HepG2 (cell line): ENCODE measurements around the gene VWA3A. TPM values are rescaled to one million over a fixed set of nuclear protein-coding genes. Genes with fewer than 3 reads are reported as not detected.

ENCODE experiments used
- ATF1 ChIP-seq: IDR thresholded peaks from 2 replicates; pipeline ENCODE4 v1.6.1; 2016; ENCODE audit warnings: mild to moderate bottlenecking, control low read depth
- BCL6 ChIP-seq: IDR thresholded peaks from 2 replicates; pipeline ENCODE4 v1.6.1; 2016; ENCODE audit warnings: missing genetic modification reagents, missing compliant biosample characterization
- BHLHE40 ChIP-seq: IDR thresholded peaks from 2 replicates; pipeline ENCODE4 v1.6.1; 2011; ENCODE audit warnings: low read length, improper control_type of control experiment
- CHD2 ChIP-seq: IDR thresholded peaks from 2 replicates; pipeline ENCODE4 v1.6.1; 2011; ENCODE audit warnings: low read depth, low read length, improper control_type of control experiment
- EHMT2 ChIP-seq: fragments of 200-600 bp; sonication (generic); IDR thresholded peaks from 2 replicates; pipeline ENCODE4 v1.7.0; 2017; ENCODE audit warnings: antibody characterized with exemption, low read depth, low read length, borderline replicate concordance
- ELF4 ChIP-seq: sonication (generic); formaldehyde crosslinking; IDR thresholded peaks from 2 replicates; pipeline ENCODE4 v1.5.0; 2020; ENCODE audit warnings: missing genetic modification reagents, mild to moderate bottlenecking, moderate library complexity, borderline replicate concordance
- EP300 ChIP-seq, 3 experiments: sonication (generic) in 1 of 3; formaldehyde crosslinking in 1 of 3; IDR thresholded peaks; 2 replicates each; pipeline versions ENCODE4 v1.5.1 to v1.6.1; 2011 to 2020; ENCODE audit warnings: low read depth in 2 of 3, low read length in 2 of 3, borderline replicate concordance in 1 of 3, improper control_type of control experiment in 1 of 3, mild to moderate bottlenecking in 1 of 3, missing genetic modification reagents in 1 of 3, moderate library complexity in 1 of 3
- GABPA ChIP-seq, 2 experiments: IDR thresholded peaks; 2 replicates each; pipeline ENCODE4 v1.6.1; 2011 to 2016; ENCODE audit warnings: low read depth in 2 of 2, low read length in 1 of 2, missing biosample characterization in 1 of 2, missing genetic modification characterization in 1 of 2
- GATA4 ChIP-seq: sonication (generic); IDR thresholded peaks from 2 replicates; pipeline ENCODE4 v1.6.1; 2016; ENCODE audit warnings: antibody characterized with exemption, low read depth, borderline replicate concordance
- HOXA7 ChIP-seq: sonication (generic); formaldehyde crosslinking; IDR thresholded peaks from 2 replicates; pipeline ENCODE4 v1.8.1; 2022; ENCODE audit warnings: mild to moderate bottlenecking, missing genetic modification reagents, moderate library complexity
- JUN ChIP-seq: sonication (generic); formaldehyde crosslinking; IDR thresholded peaks from 2 replicates; pipeline ENCODE4 v1.4.0; 2020; ENCODE audit warnings: mild to moderate bottlenecking, missing genetic modification reagents
- JUNB ChIP-seq: sonication (generic); formaldehyde crosslinking; IDR thresholded peaks from 2 replicates; pipeline ENCODE4 v1.8.0; 2022; ENCODE audit warnings: missing genetic modification reagents, mild to moderate bottlenecking, borderline replicate concordance
- KDM4B ChIP-seq: sonication (generic); formaldehyde crosslinking; IDR thresholded peaks from 2 replicates; pipeline ENCODE4 v1.4.0; 2020; ENCODE audit warnings: missing genetic modification reagents
- NONO ChIP-seq, 2 experiments: fragments of 450-650 bp in 1 of 2; sonication (generic) in 1 of 2; formaldehyde crosslinking in 1 of 2; IDR thresholded peaks in 1 of 2; conservative IDR thresholded peaks in 1 of 2; 2 replicates each; pipeline versions ENCODE4 v1.6.1 to v1.8.0; 2017 to 2022; ENCODE audit warnings: mild to moderate bottlenecking in 1 of 2, missing genetic modification reagents in 1 of 2, moderate library complexity in 1 of 2
- NR0B2 ChIP-seq: sonication (generic); formaldehyde crosslinking; IDR thresholded peaks from 2 replicates; pipeline ENCODE4 v1.4.0; 2020; ENCODE audit warnings: mild to moderate bottlenecking, missing genetic modification reagents
- NR2F6 ChIP-seq, 2 experiments: IDR thresholded peaks; 2 replicates each; pipeline ENCODE4 v1.6.1; 2016; ENCODE audit warnings: antibody characterized with exemption in 1 of 2, mild to moderate bottlenecking in 1 of 2
- PHB2 ChIP-seq: fragments of 450-650 bp; IDR thresholded peaks from 2 replicates; pipeline ENCODE4 v1.6.1; 2018; ENCODE audit not compliant: partially characterized antibody
- RBM22 ChIP-seq: fragments of 200-400 bp; formaldehyde crosslinking; optimal IDR thresholded peaks from 2 replicates; pipeline ENCODE3; 2017; ENCODE audit warnings: mild to moderate bottlenecking, low read length, moderate library complexity
- SIX1 ChIP-seq: sonication (generic); formaldehyde crosslinking; IDR thresholded peaks from 2 replicates; pipeline ENCODE4 v1.4.0; 2020; ENCODE audit warnings: missing genetic modification reagents, borderline replicate concordance
- TARDBP ChIP-seq: sonication (generic); formaldehyde crosslinking; IDR thresholded peaks from 2 replicates; pipeline ENCODE4 v1.8.0; 2022; ENCODE audit warnings: mild to moderate bottlenecking, missing genetic modification reagents
- ZFP82 ChIP-seq: sonication (generic); formaldehyde crosslinking; IDR thresholded peaks from 2 replicates; pipeline ENCODE4 v1.5.1; 2020; ENCODE audit warnings: mild to moderate bottlenecking, missing genetic modification reagents, borderline replicate concordance
- ZNF136 ChIP-seq: sonication (generic); formaldehyde crosslinking; IDR thresholded peaks from 2 replicates; pipeline ENCODE4 v1.8.1; 2022; ENCODE audit warnings: low read depth, mild to moderate bottlenecking, moderate library complexity, missing genetic modification reagents
- ZNF20 ChIP-seq: sonication (generic); formaldehyde crosslinking; IDR thresholded peaks from 2 replicates; pipeline ENCODE4 v1.4.0; 2020; ENCODE audit warnings: mild to moderate bottlenecking, moderate library complexity, missing genetic modification reagents
- ZNF251 ChIP-seq: sonication (generic); formaldehyde crosslinking; IDR thresholded peaks from 2 replicates; pipeline ENCODE4 v1.9.0; 2021; ENCODE audit warnings: mild to moderate bottlenecking, missing genetic modification reagents
- ZNF274 ChIP-seq: sonication (generic); formaldehyde crosslinking; IDR thresholded peaks from 2 replicates; pipeline ENCODE4 v1.5.1; 2020; ENCODE audit warnings: mild to moderate bottlenecking, missing genetic modification reagents
- ZNF496 ChIP-seq: sonication (generic); formaldehyde crosslinking; IDR thresholded peaks from 2 replicates; pipeline ENCODE4 v1.8.1; 2023; ENCODE audit warnings: mild to moderate bottlenecking, moderate library complexity, missing genetic modification reagents; ENCODE audit not compliant: insufficient replicate concordance
- ZNF607 ChIP-seq: sonication (generic); formaldehyde crosslinking; IDR thresholded peaks from 2 replicates; pipeline ENCODE4 v1.5.1; 2020; ENCODE audit warnings: missing genetic modification reagents, mild to moderate bottlenecking, borderline replicate concordance
- ZNF619 ChIP-seq: sonication (generic); formaldehyde crosslinking; IDR thresholded peaks from 2 replicates; pipeline ENCODE4 v1.4.0; 2020; ENCODE audit warnings: mild to moderate bottlenecking, missing genetic modification reagents
- ZNF720 ChIP-seq: sonication (generic); formaldehyde crosslinking; IDR thresholded peaks from 2 replicates; pipeline ENCODE4 v1.4.0; 2020; ENCODE audit warnings: missing genetic modification reagents
- ZNF761 ChIP-seq: sonication (generic); formaldehyde crosslinking; conservative IDR thresholded peaks from 2 replicates; pipeline ENCODE4 v1.4.0; 2020; ENCODE audit warnings: mild to moderate bottlenecking, missing genetic modification reagents
- ZNF781 ChIP-seq: sonication (generic); formaldehyde crosslinking; IDR thresholded peaks from 2 replicates; pipeline ENCODE4 v1.5.1; 2020; ENCODE audit warnings: borderline replicate concordance, mild to moderate bottlenecking, missing genetic modification reagents; ENCODE audit errors: not compliant biosample characterization
- ZNF816 ChIP-seq: sonication (generic); formaldehyde crosslinking; IDR thresholded peaks from 2 replicates; pipeline ENCODE4 v1.8.0; 2022; ENCODE audit warnings: missing genetic modification reagents, mild to moderate bottlenecking, borderline replicate concordance
- ZSCAN31 ChIP-seq: sonication (generic); formaldehyde crosslinking; IDR thresholded peaks from 2 replicates; pipeline ENCODE4 v1.5.0; 2020; ENCODE audit warnings: low read depth, mild to moderate bottlenecking, missing genetic modification reagents
- polyA plus RNA-seq, 8 experiments: library from polyadenylated mRNA; depleted of rRNA in 3 of 8; stranded (reverse) in 7 of 8; unstranded in 1 of 8; fragments of >200 nt; fragmentation: Illumina TruSeq in 4 of 8; extraction: Trizol in 4 of 8; gene quantifications; 2 replicates each; pipeline versions ENCODE4 v1.2.1 to v1.2.3, GENCODE V29; 2011 to 2016; ENCODE audit warnings: low read depth in 4 of 8, missing spikeins in 1 of 8, mixed read lengths in 1 of 8; ENCODE audit not compliant: insufficient read depth in 1 of 8
- total RNA-seq, 5 experiments: library from RNA; depleted of rRNA; stranded (reverse); fragments of >200 nt; fragmentation: Illumina TruSeq; extraction: Trizol; gene quantifications; 2 replicates each; pipeline ENCODE4 v1.2.3, GENCODE V29; 2016; ENCODE audit warnings: low read depth in 1 of 5

The VWA3A gene
- total and polyA plus RNA-seq, 2 of the 13 experiments (the other 11 are each of a cell fraction or from before 2014, with no cell fraction given) = 0.03 to 0.07 TPM

GRCh38 chr16:22077700-22078313 lies 14.5 kb upstream of the VWA3A start (continued):
- no peak for TF ChIP-seq ZNF816
- no peak for TF ChIP-seq ZNF607 (CRISPR knock-in tag)
- TF ChIP-seq ZNF720 = no peak
- TF ChIP-seq TARDBP (CRISPR knock-in tag) = peak; percentile 50; the same call in 1 of the 2 replicates
- TF ChIP-seq SIX1 = no peak
- no peak for TF ChIP-seq ATF1
- no peak for TF ChIP-seq ZNF136 (CRISPR knock-in tag)
- TF ChIP-seq ZNF781 = no peak
- no peak for TF ChIP-seq PHB2
- no peak for TF ChIP-seq GATA4
- TF ChIP-seq ZNF251 = no peak
- 0 out of 2 replicates have a peak, but pooled peaks have one; percentile 72 for TF ChIP-seq ZNF619 (CRISPR knock-in tag)
- no peak for TF ChIP-seq ZNF761 (CRISPR knock-in tag)
- TF ChIP-seq ELF4 (CRISPR knock-in tag) = no peak
- no peak for TF ChIP-seq ZSCAN31 (CRISPR knock-in tag)
- no peak for TF ChIP-seq ZNF274
- TF ChIP-seq CHD2 = no peak
- TF ChIP-seq EHMT2 = no peak
- TF ChIP-seq JUNB (CRISPR knock-in tag) = no peak
- TF ChIP-seq EP300 (IDR thresholded peaks at IDR 0.05; ENCODE audit: low read depth in 2 of 2, low read length in 2 of 2) = no peak
- no peak for TF ChIP-seq EP300 (CRISPR knock-in tag; IDR thresholded peaks at IDR 0.05; ENCODE audit: borderline replicate concordance)
- 0 out of 2 replicates have a peak, but pooled peaks have one; percentile 35 for TF ChIP-seq KDM4B (CRISPR knock-in tag)
- no peak for TF ChIP-seq NONO (IDR thresholded peaks at IDR 0.05)
- no peak for TF ChIP-seq NONO (CRISPR knock-in tag; conservative IDR thresholded peaks at IDR 0.05)
- no peak for TF ChIP-seq JUN (CRISPR knock-in tag)
- no peak for TF ChIP-seq BCL6 (CRISPR knock-in tag)
- TF ChIP-seq ZFP82 (CRISPR knock-in tag) = no peak
- TF ChIP-seq NR2F6 (IDR thresholded peaks at IDR 0.05) = no peak
- no peak for TF ChIP-seq NR2F6 (CRISPR knock-in tag; IDR thresholded peaks at IDR 0.05)
- TF ChIP-seq RBM22 = peak; percentile 59
- TF ChIP-seq GABPA (IDR thresholded peaks at IDR 0.05; ENCODE audit: low read depth, low read length) = no peak
- no peak; the same call in 1 of the 2 replicates for TF ChIP-seq GABPA (CRISPR knock-in tag; IDR thresholded peaks at IDR 0.05; ENCODE audit: low read depth)
- TF ChIP-seq ZNF496 = no peak
- no peak for TF ChIP-seq NR0B2 (CRISPR knock-in tag)
- TF ChIP-seq ZNF20 (CRISPR knock-in tag) = no peak
- no peak for TF ChIP-seq HOXA7 (CRISPR knock-in tag)
- TF ChIP-seq BHLHE40 = no peak
